Activated naive CD8-positive, alpha-beta T cell (primary cell): ENCODE data around the gene HBZ.
A peak's percentile ranks its signal among the peaks of the same experiment; 100 is the strongest.
"Not testable (repeated sequence)": the region's sequence is repeated elsewhere in the genome, so short reads cannot be mapped to it uniquely, and the experiment has no call there.

Experiments
- H3K27ac Mint-ChIP-seq: one replicate; pipeline ENCODE4 v1.8.0; 2021; ENCODE audit warnings: mixed read lengths
- H3K27me3 Mint-ChIP-seq: one replicate; pipeline ENCODE4 v1.8.0; 2021; ENCODE audit warnings: mixed read lengths
- H3K36me3 Mint-ChIP-seq: one replicate; pipeline ENCODE4 v1.8.0; 2021; ENCODE audit warnings: mixed read lengths
- H3K4me1 Mint-ChIP-seq: one replicate; pipeline ENCODE4 v1.8.0; 2021; ENCODE audit warnings: low read depth, mixed read lengths
- H3K4me3 Mint-ChIP-seq: one replicate; pipeline ENCODE4 v1.8.0; 2021; ENCODE audit warnings: mild to moderate bottlenecking, mixed read lengths
- H3K9me3 Mint-ChIP-seq: one replicate; pipeline ENCODE4 v1.8.0; 2021; ENCODE audit warnings: low read depth, mixed read lengths

The HBZ gene

GRCh38 chr16:122361-122760 is 30.1 kb upstream of the HBZ start:
- Mint-ChIP-seq H3K27me3 (no peaks in the 10 kb centered on the region), H3K4me3 (no peak overlapping the region), H3K4me1 (peaks cover 4% of the 10 kb centered on the region), H3K27ac (no peak overlapping the region), H3K9me3 (no peaks in the 10 kb centered on the region), H3K36me3 (no peaks in the 10 kb centered on the region)

GRCh38 chr16:123558-124350 is 28.7 kb upstream of the HBZ start:
- not testable (repeated sequence) for H3K27ac Mint-ChIP-seq, H3K4me3 Mint-ChIP-seq, H3K4me1 Mint-ChIP-seq, H3K36me3 Mint-ChIP-seq, H3K27me3 Mint-ChIP-seq, H3K9me3 Mint-ChIP-seq

GRCh38 chr16:125011-125410 is 27.4 kb upstream of the HBZ start:
- Mint-ChIP-seq H3K9me3 (no peaks in the 10 kb centered on the region), H3K4me3 (no peak overlapping the region), H3K4me1 (peaks cover 13% of the 10 kb centered on the region), H3K27me3 (no peaks in the 10 kb centered on the region), H3K27ac (no peak overlapping the region), H3K36me3 (no peaks in the 10 kb centered on the region)

- no peaks in the 10 kb centered on the region for H3K27me3 Mint-ChIP-seq
- peak overlapping the region; percentile 23 for H3K4me3 Mint-ChIP-seq
- H3K27ac Mint-ChIP-seq, result no peak overlapping the region
- no peaks in the 10 kb centered on the region for H3K9me3 Mint-ChIP-seq
- H3K36me3 Mint-ChIP-seq, result no peaks in the 10 kb centered on the region
- peaks cover 28% of the 10 kb centered on the region for H3K4me1 Mint-ChIP-seq
Measured at GRCh38 chr16:129075-129474, 23.4 kb upstream of the HBZ start.

- Mint-ChIP-seq H3K4me1 (peaks cover 37% of the 10 kb centered on the region), H3K4me3 (no peak overlapping the region), H3K27ac (no peak overlapping the region), H3K9me3 (no peaks in the 10 kb centered on the region), H3K27me3 (no peaks in the 10 kb centered on the region), H3K36me3 (no peaks in the 10 kb centered on the region)
Measured at GRCh38 chr16:130533-131173, 21.8 kb upstream of the HBZ start.

- Mint-ChIP-seq H3K36me3 (no peaks in the 10 kb centered on the region), H3K27ac (no peak overlapping the region), H3K27me3 (no peaks in the 10 kb centered on the region), H3K9me3 (no peaks in the 10 kb centered on the region), H3K4me3 (no peak overlapping the region), H3K4me1 (peaks cover 47% of the 10 kb centered on the region)
Measured at GRCh38 chr16:132120-132519, 20.3 kb upstream of the HBZ start.

- Mint-ChIP-seq H3K4me3 (no peak overlapping the region), H3K27ac (no peak overlapping the region), H3K27me3 (no peaks in the 10 kb centered on the region), H3K36me3 (no peaks in the 10 kb centered on the region), H3K4me1 (peaks cover 51% of the 10 kb centered on the region), H3K9me3 (no peaks in the 10 kb centered on the region)
Measured at GRCh38 chr16:133716-134115, 18.7 kb upstream of the HBZ start.

GRCh38 chr16:138049-138417 is 14.4 kb upstream of the HBZ start:
- H3K27me3 Mint-ChIP-seq, result no peaks in the 10 kb centered on the region

GRCh38 chr16:140175-140857 is 12.1 kb upstream of the HBZ start:
- H3K36me3 Mint-ChIP-seq, result no peaks in the 10 kb centered on the region
- H3K4me3 Mint-ChIP-seq, result peak overlapping the region; percentile 76
- H3K27ac Mint-ChIP-seq, result peak overlapping the region; percentile 34

More at GRCh38 chr16:138049-138417, 14.4 kb upstream of the HBZ start:
- H3K9me3 Mint-ChIP-seq, result no peaks in the 10 kb centered on the region
- peak overlapping the region; percentile 90 for H3K4me3 Mint-ChIP-seq
- H3K4me1 Mint-ChIP-seq, result peaks cover 30% of the 10 kb centered on the region
- peak overlapping the region; percentile 79 for H3K27ac Mint-ChIP-seq
- no peaks in the 10 kb centered on the region for H3K36me3 Mint-ChIP-seq

GRCh38 chr16:142405-142967 is 10.0 kb upstream of the HBZ start:
- H3K4me3 Mint-ChIP-seq, result no peak overlapping the region
- H3K36me3 Mint-ChIP-seq, result no peaks in the 10 kb centered on the region
- H3K4me1 Mint-ChIP-seq, result peaks cover 5% of the 10 kb centered on the region
- H3K9me3 Mint-ChIP-seq, result no peaks in the 10 kb centered on the region
- peaks cover 3% of the 10 kb centered on the region for H3K27me3 Mint-ChIP-seq
- H3K27ac Mint-ChIP-seq, result no peak overlapping the region

More at GRCh38 chr16:140175-140857, 12.1 kb upstream of the HBZ start:
- H3K4me1 Mint-ChIP-seq, result peaks cover 18% of the 10 kb centered on the region
- H3K27me3 Mint-ChIP-seq, result peaks cover 3% of the 10 kb centered on the region
- no peaks in the 10 kb centered on the region for H3K9me3 Mint-ChIP-seq

GRCh38 chr16:143047-143446 is 9.4 kb upstream of the HBZ start:
- peaks cover 3% of the 10 kb centered on the region for H3K4me1 Mint-ChIP-seq
- no peaks in the 10 kb centered on the region for H3K36me3 Mint-ChIP-seq
- no peak overlapping the region for H3K4me3 Mint-ChIP-seq
- H3K9me3 Mint-ChIP-seq, result no peaks in the 10 kb centered on the region
- H3K27me3 Mint-ChIP-seq, result peaks cover 3% of the 10 kb centered on the region
- no peak overlapping the region for H3K27ac Mint-ChIP-seq

GRCh38 chr16:143456-143855 is 9.0 kb upstream of the HBZ start:
- H3K9me3 Mint-ChIP-seq, result no peaks in the 10 kb centered on the region
- H3K36me3 Mint-ChIP-seq, result no peaks in the 10 kb centered on the region
- H3K4me1 Mint-ChIP-seq, result peaks cover 3% of the 10 kb centered on the region
- no peak overlapping the region for H3K4me3 Mint-ChIP-seq
- no peak overlapping the region for H3K27ac Mint-ChIP-seq
- H3K27me3 Mint-ChIP-seq, result peaks cover 4% of the 10 kb centered on the region

GRCh38 chr16:144797-145252 is 7.6 kb upstream of the HBZ start:
- no peak overlapping the region for H3K4me3 Mint-ChIP-seq
- peaks cover 5% of the 10 kb centered on the region for H3K27me3 Mint-ChIP-seq
- H3K9me3 Mint-ChIP-seq, result no peaks in the 10 kb centered on the region
- H3K36me3 Mint-ChIP-seq, result no peaks in the 10 kb centered on the region
- no peak overlapping the region for H3K27ac Mint-ChIP-seq
- H3K4me1 Mint-ChIP-seq, result peaks cover 3% of the 10 kb centered on the region

GRCh38 chr16:146646-147045 is 5.8 kb upstream of the HBZ start:
- H3K9me3 Mint-ChIP-seq, result no peaks in the 10 kb centered on the region
- peaks cover 5% of the 10 kb centered on the region for H3K27me3 Mint-ChIP-seq
- no peak overlapping the region for H3K27ac Mint-ChIP-seq
- no peaks in the 10 kb centered on the region for H3K36me3 Mint-ChIP-seq
- no peak overlapping the region for H3K4me3 Mint-ChIP-seq
- no peaks in the 10 kb centered on the region for H3K4me1 Mint-ChIP-seq

- H3K27me3 Mint-ChIP-seq, result peaks cover 1% of the 10 kb centered on the region
- H3K36me3 Mint-ChIP-seq, result no peaks in the 10 kb centered on the region
- no peaks in the 10 kb centered on the region for H3K4me1 Mint-ChIP-seq
- H3K4me3 Mint-ChIP-seq, result no peak overlapping the region
- no peaks in the 10 kb centered on the region for H3K9me3 Mint-ChIP-seq
- no peak overlapping the region for H3K27ac Mint-ChIP-seq
Measured at GRCh38 chr16:149024-149660, 3.3 kb upstream of the HBZ start.
